Neuron (in vitro differentiated cells): Measurements from ENCODE around the gene LRRIQ1.

Source experiments
- H2AFZ ChIP-seq: one replicate; pipeline ENCODE4 v1.6.1; 2013; ENCODE audit warnings: low read depth, mild to moderate bottlenecking, inconsistent platforms, low read length, moderate library complexity
- H3K27me3 ChIP-seq: one replicate; pipeline ENCODE4 v1.6.1; 2013; ENCODE audit warnings: low read length; ENCODE audit not compliant: insufficient read depth
- H3K36me3 ChIP-seq: one replicate; pipeline ENCODE4 v1.6.1; 2013; ENCODE audit warnings: low read length; ENCODE audit not compliant: insufficient read depth
- H3K4me1 ChIP-seq: one replicate; pipeline ENCODE4 v1.6.1; 2013; ENCODE audit warnings: low read length; ENCODE audit not compliant: insufficient read depth
- H3K4me3 ChIP-seq: 2 replicates; pipeline ENCODE4 v1.5.1; 2013; ENCODE audit warnings: mild to moderate bottlenecking, low read length, moderate library complexity
- H3K9me3 ChIP-seq: one replicate; pipeline ENCODE4 v1.6.1; 2013; ENCODE audit warnings: low read length

LRRIQ1 gene

GRCh38 chr12:85260447-85260846, 224.3 kb downstream of the LRRIQ1 start:
- Histone ChIP-seq H3K27me3 (no peaks in the 10 kb centered on the region), H3K4me1 (no peaks in the 10 kb centered on the region), H3K36me3 (no peaks in the 10 kb centered on the region), H2AFZ (no peak overlapping the region), H3K9me3 (no peaks in the 10 kb centered on the region), H3K4me3 (no peak overlapping the region)

- H3K4me1 ChIP-seq: no peaks in the 10 kb centered on the region
- no peak overlapping the region for H3K4me3 ChIP-seq
Observed at GRCh38 chr12:85260896-85261295, 224.7 kb downstream of the LRRIQ1 start.

DNA sequence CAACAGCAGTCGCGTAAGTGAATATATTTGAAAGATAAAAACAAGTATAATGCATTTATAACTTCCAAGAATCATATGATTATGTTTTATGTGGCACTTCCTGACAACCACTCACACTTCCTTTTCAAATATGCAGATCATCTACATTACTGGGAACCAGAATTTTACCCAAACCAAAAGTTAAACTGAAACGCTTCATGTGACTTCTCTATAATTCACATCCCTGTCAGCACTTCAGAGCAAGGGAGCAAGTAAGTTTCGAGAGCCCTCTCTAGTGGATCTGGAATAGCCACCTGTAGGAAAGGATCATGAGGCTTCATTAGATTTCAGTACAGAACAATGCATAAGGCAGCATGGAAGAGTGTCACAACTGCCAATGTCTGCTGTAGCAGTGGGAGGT, 230.2 kb downstream of the LRRIQ1 start:
- H3K36me3 ChIP-seq: no peaks in the 10 kb centered on the region
- no peak overlapping the region for H2AFZ ChIP-seq
- H3K4me3 ChIP-seq: no peak overlapping the region
- no peaks in the 10 kb centered on the region for H3K4me1 ChIP-seq
- H3K9me3 ChIP-seq: no peaks in the 10 kb centered on the region
- no peaks in the 10 kb centered on the region for H3K27me3 ChIP-seq

More at GRCh38 chr12:85260896-85261295, 224.7 kb downstream of the LRRIQ1 start:
- H3K36me3 ChIP-seq: no peaks in the 10 kb centered on the region
- H2AFZ ChIP-seq: no peak overlapping the region
- H3K27me3 ChIP-seq: no peaks in the 10 kb centered on the region
- H3K9me3 ChIP-seq: no peaks in the 10 kb centered on the region

DNA sequence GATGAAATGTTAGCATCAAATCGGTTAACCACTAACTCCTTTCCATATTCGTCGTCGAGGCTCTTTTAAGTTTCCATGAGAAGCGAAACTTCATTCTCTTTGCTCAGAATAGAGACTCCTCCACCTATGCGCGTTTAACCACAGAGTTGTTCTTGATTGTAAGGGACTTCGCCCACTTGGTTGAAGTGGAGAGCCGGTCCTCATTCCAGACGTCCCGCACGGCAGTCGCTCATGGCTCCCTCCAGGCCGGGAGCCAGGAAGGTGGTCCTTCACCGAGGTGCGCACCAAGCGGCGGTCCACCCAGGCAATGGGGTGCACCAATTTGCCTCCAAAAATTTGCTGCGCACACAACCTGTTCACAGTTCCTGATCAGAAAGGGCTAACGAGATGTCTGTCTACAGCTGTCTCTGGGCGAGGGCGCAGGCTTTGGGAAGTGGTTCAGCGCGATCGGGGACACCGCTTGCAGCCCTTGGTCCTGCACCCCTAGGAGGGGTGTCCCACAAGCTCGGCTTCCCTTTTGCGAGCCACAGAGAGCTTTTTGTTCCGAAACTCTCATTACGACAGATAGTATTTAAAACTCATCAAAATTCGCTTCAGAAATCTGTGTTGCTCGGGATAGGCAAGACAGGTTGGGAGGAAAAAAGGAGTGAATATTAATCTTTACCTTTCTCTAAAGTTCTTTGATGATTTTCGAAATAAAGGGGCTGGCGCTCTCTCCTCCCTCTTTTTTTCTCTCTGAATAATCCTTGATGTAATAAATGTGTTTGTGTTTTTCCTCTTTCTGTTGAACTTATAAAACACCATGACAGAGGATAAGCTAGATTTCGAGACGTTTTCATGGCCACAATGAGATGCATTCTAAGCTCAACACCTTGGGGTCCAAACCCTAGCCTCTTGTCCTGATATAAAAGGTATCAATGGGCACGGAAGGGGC, 237.5 kb downstream of the LRRIQ1 start:
- Histone ChIP-seq H3K36me3 (no peaks in the 10 kb centered on the region), H2AFZ (no peak overlapping the region), H3K27me3 (peaks cover 32% of the 10 kb centered on the region), H3K4me3 (no peak overlapping the region), H3K9me3 (no peaks in the 10 kb centered on the region), H3K4me1 (no peaks in the 10 kb centered on the region)

DNA sequence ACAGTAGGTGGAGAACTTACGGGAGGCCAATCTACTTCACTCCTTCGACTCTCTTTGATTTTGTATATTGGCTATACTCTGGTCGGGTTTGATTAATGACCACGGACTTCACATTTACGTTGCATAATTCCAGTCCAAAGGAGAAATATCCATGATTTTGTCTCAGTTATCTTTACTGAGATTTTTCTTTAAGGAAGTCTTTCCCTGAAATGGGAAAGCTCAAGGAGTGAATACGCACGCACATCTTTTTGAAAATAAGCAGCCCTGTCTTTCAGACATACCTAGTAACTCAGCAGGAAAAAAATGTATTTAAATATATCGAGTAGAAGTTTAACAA, 238.1 kb downstream of the LRRIQ1 start:
- Histone ChIP-seq H3K27me3 (peaks cover 36% of the 10 kb centered on the region), H3K4me1 (no peaks in the 10 kb centered on the region), H3K36me3 (no peaks in the 10 kb centered on the region), H3K9me3 (no peaks in the 10 kb centered on the region), H2AFZ (no peak overlapping the region), H3K4me3 (no peak overlapping the region)

DNA sequence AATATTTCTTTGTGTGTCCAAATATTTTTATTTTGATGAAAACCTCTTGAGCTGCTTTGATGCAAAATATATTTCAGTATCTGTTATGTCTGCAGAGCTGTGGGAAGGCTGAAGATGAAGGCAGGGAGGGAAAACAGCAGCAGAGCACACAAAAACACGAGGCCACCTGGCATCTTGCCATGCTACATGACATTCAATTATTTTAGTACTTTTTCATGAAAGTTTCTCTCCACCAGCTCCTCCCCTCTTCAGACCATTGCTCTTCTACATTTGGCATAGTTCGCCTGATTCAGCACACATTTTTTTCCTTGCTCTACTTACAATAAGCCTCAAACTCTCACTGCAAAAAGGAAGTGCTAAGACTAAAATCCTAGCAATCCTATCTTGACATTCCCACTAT, 239.2 kb downstream of the LRRIQ1 start:
- no peaks in the 10 kb centered on the region for H3K4me1 ChIP-seq
- H3K9me3 ChIP-seq: no peaks in the 10 kb centered on the region
- no peak overlapping the region for H2AFZ ChIP-seq
- peaks cover 36% of the 10 kb centered on the region for H3K27me3 ChIP-seq
- no peaks in the 10 kb centered on the region for H3K36me3 ChIP-seq
- H3K4me3 ChIP-seq: no peak overlapping the region

- Histone ChIP-seq H3K9me3 (no peaks in the 10 kb centered on the region), H3K27me3 (peaks cover 36% of the 10 kb centered on the region), H3K36me3 (no peaks in the 10 kb centered on the region), H3K4me3 (no peak overlapping the region), H3K4me1 (peaks cover 6% of the 10 kb centered on the region), H2AFZ (no peak overlapping the region)
Observed at GRCh38 chr12:85277191-85277590, 241.0 kb downstream of the LRRIQ1 start.

DNA sequence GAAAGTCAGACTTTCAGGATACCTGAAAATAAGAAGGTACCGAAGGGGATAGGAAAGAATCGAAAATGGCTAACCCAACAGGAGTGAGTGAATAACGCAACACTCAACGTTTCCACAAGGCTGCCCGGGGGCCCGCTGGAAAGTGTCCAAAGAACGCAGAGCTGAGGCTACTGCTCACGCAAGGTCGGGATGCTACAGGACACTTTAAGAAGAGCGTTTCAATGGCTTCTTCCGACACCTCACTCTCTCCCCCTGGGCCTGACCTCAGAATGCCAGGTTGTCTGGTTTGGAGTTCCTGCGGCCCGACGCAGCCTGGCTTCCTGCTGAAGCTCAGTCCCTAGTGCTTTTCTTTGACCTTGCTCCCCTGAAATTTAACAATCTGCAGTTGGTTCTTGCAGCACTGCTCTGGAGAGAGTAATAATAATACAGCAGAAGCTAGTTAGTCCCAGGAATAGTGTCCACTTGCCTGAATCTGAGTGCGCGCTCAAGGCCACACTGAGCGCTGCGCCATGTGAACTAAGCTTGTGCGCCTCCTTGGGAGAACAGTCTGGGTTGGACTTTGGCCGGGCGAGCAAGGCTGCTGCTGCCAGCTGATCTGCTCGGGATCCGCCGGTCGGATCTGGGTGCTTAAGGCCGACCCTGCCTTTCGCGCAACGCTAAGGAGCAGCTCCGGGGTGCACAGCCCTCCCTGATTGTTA, 241.9 kb downstream of the LRRIQ1 start:
- Histone ChIP-seq H3K36me3 (no peaks in the 10 kb centered on the region), H3K9me3 (no peaks in the 10 kb centered on the region), H3K4me3 (no peak overlapping the region), H3K4me1 (peaks cover 6% of the 10 kb centered on the region), H2AFZ (no peak overlapping the region), H3K27me3 (peaks cover 31% of the 10 kb centered on the region)

GRCh38 chr12:85278598-85279448, 242.7 kb downstream of the LRRIQ1 start:
- Histone ChIP-seq H3K4me1 (peaks cover 6% of the 10 kb centered on the region), H3K27me3 (peaks cover 32% of the 10 kb centered on the region)

GRCh38 chr12:85279449-85280164, 243.5 kb downstream of the LRRIQ1 start:
- H2AFZ ChIP-seq: peak overlapping the region; percentile 91
- H3K4me1 ChIP-seq: peaks cover 6% of the 10 kb centered on the region
- no peaks in the 10 kb centered on the region for H3K9me3 ChIP-seq
- H3K4me3 ChIP-seq: peak overlapping the region; percentile 73
- H3K36me3 ChIP-seq: no peaks in the 10 kb centered on the region
- peaks cover 26% of the 10 kb centered on the region for H3K27me3 ChIP-seq

More at GRCh38 chr12:85278598-85279448, 242.7 kb downstream of the LRRIQ1 start:
- Histone ChIP-seq H3K4me3 (peak overlapping the region; percentile 73), H3K36me3 (no peaks in the 10 kb centered on the region), H2AFZ (peak overlapping the region; percentile 91), H3K9me3 (no peaks in the 10 kb centered on the region)

GRCh38 chr12:85280165-85280983, 244.2 kb downstream of the LRRIQ1 start, which contains the start of gene ALX1:
TSS of gene ALX1 (plus strand) at chr12:85280220. CDS start at chr12:85280262, 42 bp downstream.
- Histone ChIP-seq H3K4me1 (peaks cover 6% of the 10 kb centered on the region), H3K9me3 (no peaks in the 10 kb centered on the region), H3K27me3 (peaks cover 26% of the 10 kb centered on the region)

More at GRCh38 chr12:85280165-85280983, 244.2 kb downstream of the LRRIQ1 start, which contains the start of gene ALX1:
- Histone ChIP-seq H3K36me3 (no peaks in the 10 kb centered on the region), H2AFZ (peak within 1 kb of the TSS; percentile 91), H3K4me3 (peak within 1 kb of the TSS; percentile 73)
